GM12892 (cell line): Measurements from ENCODE around the gene PLCL1.

Source experiments
- POLR2A ChIP-seq: IDR thresholded peaks from 2 replicates; pipeline ENCODE4 v1.6.1; 2011; ENCODE audit warnings: low read depth, low read length, control low read depth
- POLR2AphosphoS5 ChIP-seq: IDR thresholded peaks from 2 replicates; pipeline ENCODE4 v1.6.1; 2011; ENCODE audit warnings: low read depth, low read length, control low read depth
- TAF1 ChIP-seq: IDR thresholded peaks from 2 replicates; pipeline ENCODE4 v1.6.1; 2011; ENCODE audit warnings: low read depth, mild to moderate bottlenecking, control low read depth, low read length, borderline replicate concordance

DNA sequence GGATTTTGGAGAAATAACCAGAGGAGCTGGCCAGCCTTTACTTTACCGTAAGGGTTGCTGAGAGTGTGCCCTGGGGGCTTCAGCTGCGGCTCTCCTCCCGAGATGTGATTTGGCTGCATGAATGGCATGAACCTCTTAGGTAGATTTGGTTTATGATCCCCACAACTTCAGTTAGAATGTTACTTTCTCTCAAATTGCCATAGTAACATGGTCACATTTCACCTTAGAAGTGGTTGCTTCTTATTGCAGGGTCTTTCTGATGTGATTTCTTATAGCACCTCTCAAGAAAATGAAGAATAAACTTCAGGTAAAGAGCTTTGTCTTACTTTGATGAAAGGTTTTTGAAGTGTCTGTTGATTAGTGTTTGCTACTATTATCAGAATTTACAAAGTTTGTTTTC is 5.6 kb downstream of the PLCL1 start:
- TF ChIP-seq POLR2A (no peak), POLR2AphosphoS5 (no peak), TAF1 (no peak)
